OCI-LY3 (cell line): ENCODE measurements around the gene HHLA2.
A peak's percentile ranks its signal among the peaks of the same experiment; 100 is the strongest.

Experiments
- H2AFZ ChIP-seq: fragments of 200-600, 300-600 bp; shearing (Covaris generic); 2 replicates; pipeline ENCODE4 v1.6.0; 2014; ENCODE audit warnings: antibody characterized with exemption, low read depth, low read length
- H3K27ac ChIP-seq: fragments of 200-600, 300-600 bp; sonication (generic); 2 replicates; pipeline ENCODE4 v1.5.1; 2014; ENCODE audit warnings: mild to moderate bottlenecking, low read length, moderate library complexity, mixed read lengths
- H3K27me3 ChIP-seq: fragments of 200-600, 300-600 bp; sonication (generic); 2 replicates; pipeline ENCODE4 v1.6.1; 2014; ENCODE audit warnings: low read depth, low read length, mixed read lengths
- H3K36me3 ChIP-seq: fragments of 200-600, 300-600 bp; sonication (generic); replicated peaks from 2 replicates; pipeline ENCODE3; 2014; ENCODE audit warnings: low read depth, low read length, mixed read lengths
- H3K4me1 ChIP-seq: fragments of 300-600, 200-600 bp; sonication (generic); 2 replicates; pipeline ENCODE4 v1.6.1; 2014; ENCODE audit warnings: low read length, mixed read lengths
- H3K4me2 ChIP-seq: fragments of 200-600, 300-600 bp; sonication (generic); 2 replicates; pipeline ENCODE4 v1.6.1; 2014; ENCODE audit warnings: low read length, mixed read lengths
- H3K4me3 ChIP-seq: fragments of 300-600, 200-600 bp; sonication (generic); 2 replicates; pipeline ENCODE4 v1.5.1; 2014; ENCODE audit warnings: antibody characterized with exemption, mild to moderate bottlenecking, low read length, moderate library complexity
- H3K79me2 ChIP-seq: fragments of 300-600, 200-600 bp; shearing (Covaris generic); 2 replicates; pipeline ENCODE4 v1.6.1; 2014; ENCODE audit warnings: mild to moderate bottlenecking, low read length, mixed read lengths
- H3K9ac ChIP-seq: fragments of 300-600, 200-600 bp; shearing (Covaris generic); 2 replicates; pipeline ENCODE4 v1.6.0; 2014; ENCODE audit warnings: mild to moderate bottlenecking, low read length, moderate library complexity
- H3K9me3 ChIP-seq: fragments of 200-600, 300-600 bp; shearing (Covaris generic); 2 replicates; pipeline ENCODE4 v1.6.1; 2014; ENCODE audit warnings: low read length, mixed read lengths; ENCODE audit not compliant: insufficient read depth
- H4K20me1 ChIP-seq: fragments of 200-600, 300-600 bp; sonication (generic); 2 replicates; pipeline ENCODE4 v1.6.1; 2016; ENCODE audit warnings: low read length, mixed read lengths; ENCODE audit not compliant: insufficient read depth
- EZH2phosphoT487 ChIP-seq: fragments of 200-600 bp; shearing (Covaris generic); IDR thresholded peaks from 2 replicates; pipeline ENCODE4 v1.6.1; 2018; ENCODE audit warnings: antibody characterized with exemption, mixed run types, low read depth
- TF ChIP-seq, protein P1 (sequence below): fragments of 200-600, 300-600 bp; sonication (generic); IDR thresholded peaks from 2 replicates; pipeline ENCODE4 v1.5.1; 2014; ENCODE audit warnings: antibody characterized with exemption, low read length, low read depth

The HHLA2 gene

DNA sequence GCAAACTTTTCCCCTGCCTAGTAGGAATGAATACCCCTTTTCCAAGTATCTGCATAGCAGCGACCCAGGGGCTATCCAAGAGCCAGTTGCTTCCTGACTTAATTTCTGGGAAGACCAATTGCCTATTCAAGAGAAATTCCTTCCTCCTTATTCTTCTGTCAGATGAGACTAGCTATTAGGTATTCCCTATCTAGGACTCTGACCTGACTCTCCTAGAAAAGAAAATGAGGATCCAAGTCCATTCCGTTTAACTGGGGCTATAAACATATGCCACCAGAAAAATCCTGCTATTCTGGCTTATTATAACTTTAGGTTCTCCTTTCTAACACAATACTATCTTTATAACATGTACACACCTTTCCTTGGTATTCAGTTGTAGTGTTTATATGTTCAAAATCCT, 1.7 kb downstream of the HHLA2 start:
- Histone ChIP-seq H3K4me3 (no peak overlapping the region), H3K27me3 (0 out of 2 replicates have a peak, but pooled peaks cover 3% of the 10 kb centered on the region), H3K79me2 (no peaks in the 10 kb centered on the region), H3K9ac (no peak overlapping the region), H2AFZ (no peak overlapping the region), H3K27ac (no peak overlapping the region), H3K4me2 (no peak overlapping the region), H3K4me1 (peaks cover 80% of the 10 kb centered on the region), H3K9me3 (no peaks in the 10 kb centered on the region), H3K36me3 (no peaks in the 10 kb centered on the region), H4K20me1 (no peaks in the 10 kb centered on the region)
- TF ChIP-seq, protein P1, sequence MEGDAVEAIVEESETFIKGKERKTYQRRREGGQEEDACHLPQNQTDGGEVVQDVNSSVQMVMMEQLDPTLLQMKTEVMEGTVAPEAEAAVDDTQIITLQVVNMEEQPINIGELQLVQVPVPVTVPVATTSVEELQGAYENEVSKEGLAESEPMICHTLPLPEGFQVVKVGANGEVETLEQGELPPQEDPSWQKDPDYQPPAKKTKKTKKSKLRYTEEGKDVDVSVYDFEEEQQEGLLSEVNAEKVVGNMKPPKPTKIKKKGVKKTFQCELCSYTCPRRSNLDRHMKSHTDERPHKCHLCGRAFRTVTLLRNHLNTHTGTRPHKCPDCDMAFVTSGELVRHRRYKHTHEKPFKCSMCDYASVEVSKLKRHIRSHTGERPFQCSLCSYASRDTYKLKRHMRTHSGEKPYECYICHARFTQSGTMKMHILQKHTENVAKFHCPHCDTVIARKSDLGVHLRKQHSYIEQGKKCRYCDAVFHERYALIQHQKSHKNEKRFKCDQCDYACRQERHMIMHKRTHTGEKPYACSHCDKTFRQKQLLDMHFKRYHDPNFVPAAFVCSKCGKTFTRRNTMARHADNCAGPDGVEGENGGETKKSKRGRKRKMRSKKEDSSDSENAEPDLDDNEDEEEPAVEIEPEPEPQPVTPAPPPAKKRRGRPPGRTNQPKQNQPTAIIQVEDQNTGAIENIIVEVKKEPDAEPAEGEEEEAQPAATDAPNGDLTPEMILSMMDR = no peak
- no peak for TF ChIP-seq EZH2phosphoT487

DNA sequence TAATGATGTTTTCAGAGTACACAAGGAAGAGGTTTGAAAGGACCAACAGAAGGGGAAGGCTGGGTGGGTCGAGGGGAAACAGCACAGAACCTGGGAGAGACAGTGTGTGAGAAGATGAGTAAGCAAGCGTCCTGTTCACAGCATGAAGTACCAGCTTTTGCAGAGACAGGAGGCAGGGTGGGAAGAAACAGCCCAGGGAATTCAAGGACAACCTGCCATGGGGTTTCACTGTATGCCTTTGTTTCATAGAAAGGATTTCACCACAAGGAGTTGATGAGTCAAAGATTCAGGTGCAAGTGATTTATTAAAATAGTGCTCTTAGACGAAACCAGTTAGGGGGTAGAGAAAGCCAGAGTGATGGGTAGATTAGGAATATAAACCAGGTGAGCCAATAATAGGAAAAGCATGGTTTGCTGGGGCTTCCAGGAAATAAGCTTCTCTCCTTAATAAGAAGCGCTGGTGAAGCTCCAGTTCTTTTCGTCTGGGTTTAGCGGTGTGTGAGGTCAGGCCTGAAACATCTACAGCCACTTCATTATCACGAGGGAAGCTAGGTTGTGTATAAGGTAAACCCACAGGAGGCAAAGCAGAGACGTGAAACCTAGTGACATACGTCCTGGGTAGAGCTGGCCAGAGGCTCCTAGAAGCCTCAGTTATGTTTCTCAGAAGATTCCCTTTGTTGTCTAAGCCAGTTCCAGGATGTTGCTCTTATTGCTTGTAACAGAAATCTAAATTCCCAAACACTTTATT, 3.9 kb downstream of the HHLA2 start:
- H3K4me1 ChIP-seq = peaks cover 67% of the 10 kb centered on the region
- no peaks in the 10 kb centered on the region for H4K20me1 ChIP-seq
- H3K36me3 ChIP-seq = no peaks in the 10 kb centered on the region
- no peak overlapping the region for H3K27ac ChIP-seq
- no peak overlapping the region for H3K4me2 ChIP-seq
- no peaks in the 10 kb centered on the region for H3K9me3 ChIP-seq
- no peaks in the 10 kb centered on the region for H3K79me2 ChIP-seq
- no peak overlapping the region for H2AFZ ChIP-seq
- TF ChIP-seq, protein P1 = no peak
- no peak for TF ChIP-seq EZH2phosphoT487
- H3K27me3 ChIP-seq = 0 out of 2 replicates have a peak, but pooled peaks cover 3% of the 10 kb centered on the region
- H3K4me3 ChIP-seq = no peak overlapping the region
- no peak overlapping the region for H3K9ac ChIP-seq

DNA sequence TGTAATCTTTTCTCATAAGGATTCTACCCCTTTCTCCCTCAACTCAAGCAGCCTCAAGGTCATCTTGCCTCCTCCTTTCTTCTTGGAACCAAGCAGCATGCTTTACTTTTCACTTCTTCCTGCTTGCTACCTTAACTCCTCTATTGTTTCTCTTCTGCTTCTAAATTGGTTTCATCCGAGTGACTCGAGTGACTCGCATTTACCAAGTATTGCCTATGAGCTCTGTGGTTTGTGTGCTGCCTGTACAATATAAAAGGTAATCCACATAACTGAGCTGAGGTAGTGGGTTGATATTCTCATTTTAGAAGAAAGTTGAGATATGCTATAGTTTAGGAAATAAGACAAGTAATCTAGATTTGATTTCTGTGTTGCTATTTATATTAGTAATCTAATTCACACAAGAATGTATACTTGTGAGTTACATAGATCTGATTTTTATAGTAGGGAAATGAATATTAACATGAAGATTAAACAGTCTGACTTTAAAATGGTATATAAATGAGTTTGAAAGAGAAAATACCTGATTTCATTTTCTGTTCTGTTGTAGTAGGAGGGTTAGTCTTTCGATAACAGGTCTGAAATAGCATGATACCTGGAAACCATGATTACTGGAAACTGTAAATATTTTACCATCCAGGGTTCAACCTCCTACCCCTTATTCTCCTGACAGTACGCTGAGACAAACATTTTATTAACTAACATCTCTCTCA, 5.5 kb downstream of the HHLA2 start:
- H3K9me3 ChIP-seq = no peaks in the 10 kb centered on the region
- no peaks in the 10 kb centered on the region for H3K79me2 ChIP-seq
- no peak for TF ChIP-seq EZH2phosphoT487
- TF ChIP-seq, protein P1 = no peak
- peaks cover 57% of the 10 kb centered on the region for H3K4me1 ChIP-seq
- H3K9ac ChIP-seq = no peak overlapping the region
- H3K4me3 ChIP-seq = peak overlapping the region; percentile 4; the same call in 1 of the 2 replicates
- 0 out of 2 replicates have a peak, but pooled peaks cover 3% of the 10 kb centered on the region for H3K27me3 ChIP-seq
- peak overlapping the region; percentile 52; the same call in 1 of the 2 replicates for H2AFZ ChIP-seq
- H3K4me2 ChIP-seq = peak overlapping the region; percentile 53
- no peaks in the 10 kb centered on the region for H3K36me3 ChIP-seq
- H4K20me1 ChIP-seq = no peaks in the 10 kb centered on the region
- H3K27ac ChIP-seq = no peak overlapping the region

DNA sequence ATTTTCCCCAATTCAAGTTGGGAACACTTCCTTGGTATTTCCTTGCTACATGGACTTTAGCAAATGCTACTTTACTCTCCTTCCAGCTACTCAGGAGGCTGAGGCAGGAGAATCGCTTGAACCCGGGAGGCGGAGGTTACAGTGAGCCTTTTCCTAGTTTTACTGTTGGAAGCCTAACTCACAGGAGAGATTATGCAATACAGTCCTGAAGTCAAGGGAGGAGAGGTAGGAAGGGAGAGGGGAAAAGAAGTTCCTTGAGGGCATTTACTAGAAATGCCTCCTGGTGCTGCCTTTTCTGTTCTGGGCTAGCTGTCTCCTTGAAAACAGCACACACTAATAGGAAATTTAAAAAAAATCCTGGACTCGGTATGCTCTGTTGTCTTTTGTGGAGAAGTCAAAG, 6.2 kb downstream of the HHLA2 start:
- H3K9me3 ChIP-seq = no peaks in the 10 kb centered on the region
- H4K20me1 ChIP-seq = no peaks in the 10 kb centered on the region
- H3K27me3 ChIP-seq = 0 out of 2 replicates have a peak, but pooled peaks cover 3% of the 10 kb centered on the region
- H3K9ac ChIP-seq = no peak overlapping the region
- H3K4me2 ChIP-seq = peak overlapping the region; percentile 53
- H2AFZ ChIP-seq = no peak overlapping the region
- H3K27ac ChIP-seq = no peak overlapping the region
- peaks cover 51% of the 10 kb centered on the region for H3K4me1 ChIP-seq
- no peaks in the 10 kb centered on the region for H3K36me3 ChIP-seq
- H3K4me3 ChIP-seq = no peak overlapping the region
- no peaks in the 10 kb centered on the region for H3K79me2 ChIP-seq
- TF ChIP-seq, protein P1 = no peak
- TF ChIP-seq EZH2phosphoT487 = no peak
